ENCODE measurements around the gene STEEP1. TPM values are rescaled to one million over a fixed set of nuclear protein-coding genes. Genes with fewer than 3 reads are reported as not detected.

STEEP1 gene
- total RNA-seq, 1 experiment from 2014 or later = 30.4 TPM

DNA sequence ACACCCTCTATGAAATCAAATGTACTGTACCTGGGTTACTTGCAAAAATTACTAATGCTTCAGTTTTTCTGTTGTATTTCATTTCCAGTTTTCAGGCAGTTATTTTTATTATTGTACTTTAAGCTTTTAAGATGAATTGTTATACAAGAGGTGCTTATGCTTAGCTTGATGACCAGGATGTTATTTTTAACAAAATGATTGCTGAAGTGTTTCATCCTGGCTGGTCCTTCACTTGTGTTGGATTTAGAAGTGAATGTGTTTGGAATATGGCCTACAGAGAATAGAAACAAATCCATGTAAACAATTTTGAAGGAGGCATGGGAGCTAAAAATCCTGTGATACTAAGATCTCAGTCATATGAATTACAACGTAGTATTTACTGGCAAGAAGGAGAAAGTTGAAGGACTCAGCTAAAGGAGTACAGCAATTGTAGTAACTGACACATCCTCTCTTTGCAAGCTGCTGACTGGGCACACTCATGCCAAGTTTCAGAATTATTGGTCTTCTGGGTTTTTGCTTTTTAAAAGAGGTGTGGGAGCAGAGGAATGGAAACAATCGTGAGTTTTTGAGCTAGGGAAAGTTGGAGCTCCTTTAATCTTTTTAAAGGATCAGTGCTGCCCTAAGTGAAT, 18.3 kb upstream of the STEEP1 start:
- no peak overlapping the region for H3K27ac Mint-ChIP-seq
- no CpG with 5 or more reads among the region's 2 CpGs for WGBS (ENCODE audit: extremely low coverage, insufficient read length, low lambda C conversion rate)
- H2BK5ac ChIP-seq (ENCODE audit: insufficient read length, low read length) = no peak overlapping the region
- peaks cover 37 to 39% of the 10 kb centered on the region in 2 experiments for H3K9me3 Mint-ChIP-seq
- no peak overlapping the region for H2BK20ac ChIP-seq (ENCODE audit: low read depth, low read length, poor library complexity, severe bottlenecking)
- no peak overlapping the region for H3K4me2 ChIP-seq (ENCODE audit: insufficient read depth, insufficient read length, low read length)
- no peak overlapping the region for H2BK12ac ChIP-seq (ENCODE audit: insufficient read length, low read depth, low read length)
- no peak overlapping the region for H2BK15ac ChIP-seq (ENCODE audit: low read depth, low read length)
- H4K20me1 ChIP-seq (ENCODE audit: control insufficient read depth, insufficient read depth, insufficient read length) = no peaks in the 10 kb centered on the region
- no peak overlapping the region for H3K9ac ChIP-seq (ENCODE audit: extremely low read depth, insufficient read length, low read length)
- H3K27me3 Mint-ChIP-seq (ENCODE audit: low read depth) = no peaks in the 10 kb centered on the region
- H3K4me1 ChIP-seq (ENCODE audit: insufficient read depth, low read length) = no peaks in the 10 kb centered on the region
- TF ChIP-seq, protein P1, sequence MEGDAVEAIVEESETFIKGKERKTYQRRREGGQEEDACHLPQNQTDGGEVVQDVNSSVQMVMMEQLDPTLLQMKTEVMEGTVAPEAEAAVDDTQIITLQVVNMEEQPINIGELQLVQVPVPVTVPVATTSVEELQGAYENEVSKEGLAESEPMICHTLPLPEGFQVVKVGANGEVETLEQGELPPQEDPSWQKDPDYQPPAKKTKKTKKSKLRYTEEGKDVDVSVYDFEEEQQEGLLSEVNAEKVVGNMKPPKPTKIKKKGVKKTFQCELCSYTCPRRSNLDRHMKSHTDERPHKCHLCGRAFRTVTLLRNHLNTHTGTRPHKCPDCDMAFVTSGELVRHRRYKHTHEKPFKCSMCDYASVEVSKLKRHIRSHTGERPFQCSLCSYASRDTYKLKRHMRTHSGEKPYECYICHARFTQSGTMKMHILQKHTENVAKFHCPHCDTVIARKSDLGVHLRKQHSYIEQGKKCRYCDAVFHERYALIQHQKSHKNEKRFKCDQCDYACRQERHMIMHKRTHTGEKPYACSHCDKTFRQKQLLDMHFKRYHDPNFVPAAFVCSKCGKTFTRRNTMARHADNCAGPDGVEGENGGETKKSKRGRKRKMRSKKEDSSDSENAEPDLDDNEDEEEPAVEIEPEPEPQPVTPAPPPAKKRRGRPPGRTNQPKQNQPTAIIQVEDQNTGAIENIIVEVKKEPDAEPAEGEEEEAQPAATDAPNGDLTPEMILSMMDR (conservative IDR thresholded peaks at IDR 0.05) = no peak
- no peak overlapping the region for H3T11ph ChIP-seq (ENCODE audit: low read length)
- no peak overlapping the region for H3K56ac ChIP-seq (ENCODE audit: insufficient read length, low read depth, low read length)
- H2BK120ac ChIP-seq (ENCODE audit: low read depth, low read length, poor library complexity, severe bottlenecking) = no peak overlapping the region
- no peak overlapping the region for H3K18ac ChIP-seq (ENCODE audit: insufficient read length, low read depth, low read length)
- no peak overlapping the region for H3K27ac ChIP-seq (ENCODE audit: insufficient read length, low read depth, low read length)
- H3K4me1 Mint-ChIP-seq = no peaks in the 10 kb centered on the region
- H3K27me3 ChIP-seq (ENCODE audit: insufficient read depth, low read length) = no peaks in the 10 kb centered on the region
- H4K5ac ChIP-seq (ENCODE audit: insufficient read length, low read depth, low read length) = no peak overlapping the region
- H3K14ac ChIP-seq (ENCODE audit: insufficient read depth, low read length) = no peak overlapping the region
- no peak for DNase-seq
- H2AFZ ChIP-seq (ENCODE audit: low read length) = no peak overlapping the region
- no peak overlapping the region for H3K23ac ChIP-seq (ENCODE audit: insufficient read length, low read depth, low read length)
- no peaks in the 10 kb centered on the region for H3K23me2 ChIP-seq (ENCODE audit: insufficient read length, low read depth, low read length, poor library complexity, severe bottlenecking)
- H4K91ac ChIP-seq (ENCODE audit: insufficient read length, low read depth, low read length) = no peak overlapping the region
- H4K8ac ChIP-seq (replicated peaks; ENCODE audit: insufficient read length, low read depth, low read length) = no peak overlapping the region
- no peak overlapping the region for H3K4ac ChIP-seq (ENCODE audit: low read depth, low read length)
- H2AK5ac ChIP-seq (ENCODE audit: insufficient read length, low read length) = no peak overlapping the region
- peaks cover 0 to 9% (median 8%) of the 10 kb centered on the region in 3 experiments; a peak in 3 of 7 replicates for H3K36me3 Mint-ChIP-seq (ENCODE audit: insufficient read depth in 1 of 3, low read depth in 3 of 3)
- H3K79me1 ChIP-seq (ENCODE audit: insufficient read depth, low read depth, low read length, poor library complexity, severe bottlenecking) = no peaks in the 10 kb centered on the region
- no peaks in the 10 kb centered on the region for H3K79me2 ChIP-seq (ENCODE audit: insufficient read depth, low read length)
- no peak overlapping the region for H3K4me3 Mint-ChIP-seq
- peaks cover 28% of the 10 kb centered on the region for H3K9me3 ChIP-seq (ENCODE audit: control insufficient read depth, low read depth, low read length)

All from H9 (cell line).